HEK293T (cell line): Measurements from ENCODE around the gene SWSAP1.

Source experiments
- ARNT ChIP-seq: fragments of 450-650 bp; IDR thresholded peaks from 2 replicates; pipeline ENCODE4 v1.6.1; 2017; ENCODE audit warnings: mild to moderate bottlenecking
- BHLHE40 ChIP-seq: fragments of 450-650 bp; IDR thresholded peaks from 2 replicates; pipeline ENCODE4 v1.6.1; 2016; ENCODE audit warnings: mild to moderate bottlenecking, moderate library complexity, borderline replicate concordance
- ELF4 ChIP-seq: fragments of 450-650 bp; IDR thresholded peaks from 2 replicates; pipeline ENCODE4 v1.6.1; 2017; ENCODE audit warnings: antibody characterized with exemption
- FOXK2 ChIP-seq: fragments of 450-650 bp; IDR thresholded peaks from 2 replicates; pipeline ENCODE4 v1.6.1; 2016; ENCODE audit warnings: mild to moderate bottlenecking
- FOXM1 ChIP-seq: fragments of 450-650 bp; IDR thresholded peaks from 2 replicates; pipeline ENCODE4 v1.6.1; 2017; ENCODE audit warnings: mild to moderate bottlenecking, borderline replicate concordance
- L3MBTL2 ChIP-seq: fragments of 450-650 bp; conservative IDR thresholded peaks from 2 replicates; pipeline ENCODE4 v1.6.1; 2016; ENCODE audit warnings: mild to moderate bottlenecking
- PKNOX1 ChIP-seq: fragments of 450-650 bp; IDR thresholded peaks from 2 replicates; pipeline ENCODE4 v1.6.1; 2016
- SP1 ChIP-seq: fragments of 450-650 bp; IDR thresholded peaks from 2 replicates; pipeline ENCODE4 v1.6.1; 2017
- SUZ12 ChIP-seq: fragments of 450-650 bp; IDR thresholded peaks from 2 replicates; pipeline ENCODE4 v1.6.1; 2016; ENCODE audit warnings: mild to moderate bottlenecking

- TF ChIP-seq FOXK2 (no peak), SUZ12 (no peak), ELF4 (no peak), FOXM1 (no peak), PKNOX1 (no peak), SP1 (no peak), ARNT (no peak), BHLHE40 (no peak), L3MBTL2 (no peak)
Measured at GRCh38 chr19:11378319-11379189, 4.1 kb downstream of the SWSAP1 start.
